ENCODE results near the gene MORN5.

Gene MORN5

DNA sequence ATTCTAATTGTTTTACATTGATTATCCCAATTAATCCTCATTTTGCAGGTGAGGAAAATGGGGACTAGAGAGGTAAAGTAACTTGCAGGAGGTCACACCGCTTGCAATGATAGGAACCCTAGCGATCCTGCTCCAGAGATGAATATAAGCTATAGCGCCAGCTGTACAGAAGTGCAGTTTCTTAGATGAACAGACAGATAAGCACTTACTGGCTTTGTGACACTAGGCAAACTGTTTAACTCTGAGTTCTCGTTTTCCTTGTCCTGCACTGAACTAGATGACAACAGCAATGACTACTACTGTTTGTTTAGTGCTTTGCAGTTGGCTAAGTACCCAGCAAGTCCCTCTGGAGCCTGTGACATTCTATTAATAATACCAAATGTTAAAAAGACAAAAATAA, 57.9 kb downstream of the MORN5 start:
- DNase-seq: no peak

DNA sequence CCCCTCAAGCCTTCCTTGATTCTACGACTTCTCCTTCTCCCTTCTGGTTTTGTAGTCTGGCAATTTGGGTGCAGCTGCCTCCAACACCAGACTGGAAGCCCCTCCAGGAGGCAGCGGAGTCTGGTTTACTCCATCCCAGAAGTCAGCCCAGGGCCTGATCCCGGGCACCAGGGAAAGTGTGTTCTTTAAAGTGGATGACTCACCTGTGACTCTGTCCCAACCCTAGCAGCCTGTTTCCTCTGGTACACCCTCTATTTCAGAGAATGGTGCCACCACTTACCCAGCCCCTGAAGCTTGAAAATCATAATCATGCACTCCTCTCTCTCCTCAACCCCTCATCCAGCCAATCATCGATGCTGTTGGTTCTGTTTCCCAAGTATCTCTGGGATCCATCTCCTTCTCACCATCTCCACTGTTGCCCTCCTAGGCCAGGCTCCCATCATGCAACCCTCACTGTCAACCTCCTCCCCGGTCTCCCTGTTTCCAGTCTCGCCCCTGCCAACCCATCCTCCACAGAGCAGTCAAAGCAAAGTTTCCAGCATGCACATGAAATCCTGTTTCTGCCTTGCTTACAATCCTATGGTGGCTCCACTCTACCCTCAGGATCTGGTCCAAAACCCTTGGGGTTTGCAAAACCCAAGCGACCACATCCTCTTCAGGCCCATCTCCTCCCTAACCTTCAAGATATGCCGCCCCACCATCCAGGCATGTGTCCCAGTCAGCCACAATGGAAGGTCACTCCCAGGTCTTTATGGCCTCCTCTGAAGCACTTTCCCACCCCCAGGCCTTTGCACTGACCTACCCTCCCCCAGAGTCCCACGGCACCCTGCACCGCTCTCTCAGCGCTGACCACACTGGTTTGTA, 58.6 kb downstream of the MORN5 start:
- DNase-seq: no peak

DNA sequence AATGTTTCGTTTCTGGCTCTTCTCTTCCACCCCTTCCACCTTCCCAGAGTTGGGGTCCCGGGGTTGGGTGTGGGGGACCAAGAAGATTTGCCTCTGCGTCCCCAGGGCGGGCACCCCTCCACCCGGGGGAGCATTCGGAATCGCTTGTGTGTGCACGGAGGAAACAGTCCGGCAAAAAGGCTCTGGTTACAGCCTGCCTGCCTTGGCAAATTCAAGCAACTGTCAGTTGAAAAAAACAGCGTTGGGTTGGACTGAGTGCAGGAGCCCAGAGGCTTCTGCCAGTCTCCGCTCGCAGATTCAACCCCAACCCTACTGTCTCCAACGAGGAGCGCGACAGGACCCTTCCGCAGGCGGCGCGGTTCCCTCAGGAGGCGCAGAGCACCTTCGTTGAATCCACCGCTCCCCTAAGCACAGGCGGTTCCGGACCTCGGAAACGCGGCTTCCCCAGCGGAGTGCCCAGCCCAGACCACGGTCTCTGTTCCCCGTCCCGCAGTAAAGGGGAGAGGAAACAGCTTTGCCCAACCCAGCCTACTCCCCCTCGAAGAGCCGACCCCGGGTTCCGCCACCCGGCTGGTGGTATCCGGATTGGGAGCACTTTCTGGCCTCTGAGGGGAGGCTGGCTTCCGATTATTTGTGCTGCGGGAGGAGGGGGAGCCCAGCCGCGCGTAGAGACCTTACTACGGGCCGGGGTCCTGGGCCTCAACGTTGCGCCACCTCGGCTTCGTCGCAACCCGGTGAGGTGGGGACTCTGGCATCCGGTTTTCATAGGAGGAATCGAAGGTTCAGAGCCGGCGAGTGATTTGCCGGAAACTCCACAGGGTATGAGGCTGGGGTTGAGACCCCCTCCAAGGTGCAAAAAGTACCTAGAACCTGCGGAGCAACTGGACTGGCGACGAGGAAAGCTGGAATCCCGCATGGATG, 59.5 kb downstream of the MORN5 start:
- peak; percentile 62 for DNase-seq

DNA sequence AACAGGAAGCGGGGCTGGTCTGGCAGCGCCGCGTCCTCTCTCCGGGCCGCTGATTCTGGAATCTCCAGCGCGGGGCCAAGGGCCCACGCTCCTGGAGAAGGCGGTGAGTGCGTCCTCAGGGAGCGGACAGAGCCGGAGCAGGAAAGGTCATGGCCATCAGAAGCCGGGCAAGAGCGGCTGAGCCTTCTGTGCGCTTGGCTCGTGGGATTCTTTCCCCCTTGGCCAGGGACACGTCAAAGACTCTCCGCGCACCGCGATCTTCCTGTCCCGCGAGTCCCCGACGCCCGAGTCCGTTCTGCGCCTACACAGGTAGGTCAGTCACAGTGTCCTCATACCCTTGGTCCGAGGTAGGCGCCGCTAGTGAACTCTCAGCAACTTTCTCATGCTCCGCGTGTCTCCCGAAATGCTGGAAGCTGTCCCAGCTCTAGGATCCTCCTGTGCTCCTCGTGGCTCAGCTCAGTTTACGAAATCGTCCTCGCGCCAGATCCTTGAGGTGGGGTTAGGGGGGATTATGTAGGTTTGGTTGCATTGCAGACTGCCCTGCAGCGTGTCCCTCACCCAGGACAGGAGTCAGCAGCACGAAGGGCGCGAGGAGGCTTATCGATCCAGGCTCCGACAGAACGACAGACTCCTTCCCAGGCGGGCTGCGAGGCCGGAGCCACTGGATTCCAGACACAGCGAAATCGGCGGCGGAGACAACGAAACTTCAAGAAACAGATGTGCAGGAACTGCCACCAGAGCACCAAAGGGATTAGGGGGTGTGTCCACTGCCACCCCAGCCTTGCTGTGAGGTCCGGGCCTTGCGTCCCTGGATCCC, 60.4 kb downstream of the MORN5 start:
- peak; percentile 66 for DNase-seq

DNA sequence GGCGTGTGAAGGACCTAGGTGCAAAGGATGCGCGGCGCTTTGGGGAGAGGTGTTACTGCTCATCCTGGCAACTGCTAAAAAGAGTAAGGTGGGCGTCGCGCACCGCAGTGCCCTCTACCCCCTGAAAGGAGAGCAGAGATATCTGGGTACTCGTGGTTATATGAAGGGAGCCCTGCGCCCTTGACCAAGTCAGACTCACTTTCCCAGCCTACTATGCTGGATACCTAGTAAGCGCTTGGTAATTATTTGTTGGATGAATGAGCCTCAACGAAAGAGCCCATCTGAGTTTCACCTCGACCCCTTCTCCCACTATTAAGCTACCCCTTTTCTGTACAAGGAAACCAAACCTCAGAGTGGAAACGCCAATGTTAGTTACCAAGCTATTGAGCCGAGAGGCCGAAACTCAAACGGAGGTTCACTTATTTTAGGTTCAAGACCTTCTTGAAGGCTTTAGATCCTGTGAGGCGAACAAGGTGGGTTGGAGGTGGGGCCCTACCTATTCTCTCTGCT, 61.0 kb downstream of the MORN5 start:
- DNase-seq: peak; percentile 40

DNA sequence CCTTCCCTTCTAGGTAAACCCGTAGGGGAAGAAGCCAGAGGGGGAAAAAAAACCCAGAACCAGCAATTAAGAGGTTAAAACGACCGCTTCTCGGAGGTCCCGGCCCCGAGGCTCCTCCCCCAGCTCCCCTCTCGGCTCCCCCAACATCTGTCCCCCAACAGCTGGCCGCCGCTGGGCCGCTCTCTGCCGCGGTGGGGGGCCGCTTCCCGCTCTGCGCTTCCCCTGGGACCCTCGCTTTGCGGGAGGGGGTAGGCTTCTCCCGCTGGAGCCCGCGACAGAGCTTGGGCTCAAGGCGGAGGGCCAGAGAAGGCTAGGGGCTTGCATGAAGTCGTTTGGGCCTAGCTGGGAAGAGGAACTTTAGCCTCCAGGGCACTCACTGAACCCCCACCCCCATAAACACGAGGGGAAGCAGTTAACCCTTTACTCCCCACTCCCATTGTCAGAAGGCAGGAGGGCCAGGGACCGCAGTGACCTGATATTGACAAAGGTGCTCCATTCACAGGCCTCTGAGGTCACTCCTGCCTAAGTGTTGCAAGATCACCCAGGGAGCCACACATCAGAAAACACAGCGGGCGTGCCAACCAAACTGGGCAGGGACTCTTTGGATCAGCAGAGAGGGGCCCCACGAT, 61.6 kb downstream of the MORN5 start:
- DNase-seq: peak; percentile 55

DNA sequence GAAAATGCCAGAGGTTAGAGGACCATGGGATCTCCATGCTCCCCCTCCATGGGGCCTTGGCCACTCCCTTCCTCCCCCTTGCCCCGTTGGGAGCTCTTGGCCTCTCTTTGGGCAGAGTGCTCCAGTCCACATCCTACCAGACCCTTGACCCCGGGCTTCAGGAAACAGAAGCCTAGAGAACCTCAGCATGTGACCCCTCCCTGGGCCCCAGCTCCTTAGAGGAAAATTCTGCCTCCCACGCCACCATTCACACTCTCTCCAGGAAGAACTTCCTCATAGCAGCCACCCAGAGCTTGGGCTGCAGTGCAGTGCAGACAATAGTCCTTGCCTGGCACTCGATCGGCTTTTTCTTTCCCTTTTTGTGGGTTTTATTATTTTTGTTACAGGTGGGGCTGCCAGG, 63.1 kb downstream of the MORN5 start:
- DNase-seq: peak; percentile 31

DNA sequence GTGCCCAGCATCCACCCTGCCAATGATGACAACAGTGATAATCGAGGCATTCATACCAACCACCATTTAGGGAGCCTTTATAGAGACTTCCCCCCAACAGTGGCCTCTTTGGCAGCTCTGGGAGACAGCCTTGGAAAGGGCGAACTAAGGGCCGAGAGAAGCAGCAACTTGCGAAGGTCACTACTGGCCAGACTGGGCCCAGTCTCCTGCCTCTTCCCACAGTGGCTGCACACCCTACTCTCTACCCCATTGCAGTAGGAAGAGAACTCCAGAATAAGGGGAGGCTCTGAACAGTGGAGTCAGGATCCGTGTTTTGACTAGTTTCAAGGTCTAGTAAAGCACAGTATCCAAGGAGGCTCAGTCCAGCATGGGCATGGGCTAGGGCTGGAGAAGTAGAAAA, 63.7 kb downstream of the MORN5 start:
- DNase-seq: peak; percentile 23

DNA sequence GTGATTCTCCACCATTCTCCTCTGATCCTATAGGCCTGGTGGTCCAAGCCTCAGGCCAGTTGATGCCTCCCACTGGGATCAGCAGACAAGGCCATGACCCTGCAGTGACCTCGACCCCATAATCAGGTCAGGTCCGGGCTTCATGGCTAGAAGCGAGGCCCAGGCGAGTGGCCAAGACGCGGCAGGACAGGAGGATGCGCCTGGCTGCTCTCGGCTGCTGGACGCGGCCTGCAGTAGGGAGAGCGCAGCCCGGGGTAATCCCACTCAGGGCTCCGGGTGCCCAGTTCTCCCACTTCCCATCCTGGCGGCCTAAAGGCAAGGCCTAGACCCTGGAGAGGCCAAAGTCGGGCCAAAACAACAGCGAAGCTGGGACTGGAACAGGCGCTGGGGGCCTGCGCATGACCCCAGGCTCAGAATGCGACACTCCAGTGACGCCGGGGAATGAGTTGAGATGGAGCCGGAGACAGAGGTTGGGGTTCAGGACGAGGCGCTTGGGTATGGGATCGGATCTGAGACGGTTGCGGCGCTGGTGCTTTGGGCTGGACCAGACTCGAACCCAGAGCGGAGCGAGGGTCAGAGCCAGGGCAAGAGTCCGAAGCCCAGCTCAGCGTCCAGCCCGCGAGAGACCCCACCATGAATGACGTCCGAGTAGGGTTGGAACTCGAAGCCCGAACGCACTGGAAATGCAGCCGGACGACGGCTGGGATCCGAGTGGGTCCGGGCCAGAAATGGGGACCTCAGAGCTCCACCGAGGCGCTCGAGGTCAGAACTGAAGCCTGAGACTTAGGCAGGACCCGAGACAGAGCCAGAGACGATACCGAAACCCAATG, 65.8 kb downstream of the MORN5 start:
- peak; percentile 43 for DNase-seq

DNA sequence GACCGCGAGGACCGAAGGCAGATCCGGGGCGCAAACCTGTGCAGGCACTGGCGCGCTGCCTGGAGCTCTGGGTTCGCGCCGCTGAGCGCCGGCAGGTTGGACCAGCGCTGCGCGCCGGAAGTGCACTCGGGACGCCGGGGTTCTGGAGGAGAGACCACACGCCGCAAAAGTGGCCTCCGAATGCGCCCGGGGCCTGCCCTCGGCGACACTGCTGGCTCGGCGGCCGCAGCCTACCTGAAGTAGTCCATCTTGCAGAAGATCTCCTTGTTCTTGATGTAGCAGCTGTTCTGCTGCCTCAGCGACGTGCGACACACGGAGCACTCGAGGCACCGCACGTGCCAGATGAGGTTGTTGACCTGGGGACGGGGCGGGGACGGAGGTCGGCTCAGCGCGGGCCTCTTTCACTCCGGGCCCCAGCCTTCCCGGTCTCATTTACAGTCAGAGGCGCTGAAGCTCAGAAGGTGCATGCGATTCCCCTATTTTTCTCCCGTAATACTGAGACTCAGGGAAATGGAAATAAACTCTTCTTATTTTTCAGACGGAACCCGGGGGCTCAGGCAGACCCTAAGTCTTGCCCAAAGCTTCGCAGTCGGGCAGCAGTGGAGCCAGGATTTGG, 66.5 kb downstream of the MORN5 start:
- peak; percentile 42 for DNase-seq

DNA sequence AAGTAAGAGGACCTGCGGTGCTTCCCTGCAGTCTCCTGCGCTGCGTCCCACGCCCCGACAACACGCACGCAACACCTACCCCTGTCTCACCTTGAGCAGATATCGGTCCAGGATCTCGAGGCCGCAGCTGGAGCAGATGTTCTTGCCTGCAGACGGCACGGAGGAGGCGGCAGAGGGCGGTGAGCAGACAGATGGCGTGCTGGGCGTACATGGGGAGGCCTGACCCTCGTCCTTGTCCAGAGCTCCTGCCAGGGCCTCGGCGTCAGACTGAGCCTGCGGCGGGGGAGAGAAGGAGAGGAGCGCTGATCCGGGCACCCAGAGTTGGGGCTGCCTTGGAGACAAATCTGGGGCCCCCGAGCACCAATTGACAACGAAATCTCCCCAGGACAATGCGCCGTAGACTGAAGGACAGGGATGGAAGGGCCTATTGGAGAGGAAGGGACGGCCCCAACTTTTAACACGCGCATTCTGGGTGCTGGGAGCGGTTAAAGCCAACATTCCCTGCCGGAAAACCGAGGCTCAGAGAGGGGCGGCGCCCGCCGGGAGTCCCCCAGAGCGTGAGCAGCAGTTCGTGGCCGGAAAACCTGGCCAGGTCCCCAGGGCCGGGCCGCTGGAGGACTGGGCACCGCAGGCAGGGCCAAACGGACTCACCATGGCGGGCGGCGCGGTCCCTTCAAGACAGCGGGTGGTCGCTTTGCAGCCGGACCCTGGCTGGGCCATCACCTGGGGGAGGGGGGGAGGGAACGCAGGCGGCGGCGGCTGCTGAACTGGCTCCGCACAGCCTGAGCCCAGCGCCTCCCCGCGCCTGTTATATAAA, 67.3 kb downstream of the MORN5 start:
- DNase-seq: peak; percentile 66

DNA sequence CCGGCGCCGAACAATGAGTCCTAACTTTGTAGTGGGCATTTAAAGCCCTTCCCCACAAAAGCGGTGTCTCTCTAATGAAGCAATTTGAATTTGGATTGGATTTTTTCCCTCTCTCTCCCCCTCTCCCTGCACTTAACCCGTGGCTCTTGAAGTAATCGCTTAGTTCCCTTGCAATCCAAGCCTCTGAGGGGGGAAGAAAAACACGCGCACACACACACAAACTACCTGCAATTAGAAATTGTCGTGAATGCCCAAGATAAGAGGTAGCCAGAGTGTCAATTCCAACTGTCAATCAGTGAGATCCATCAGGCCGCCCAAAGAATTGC, 67.8 kb downstream of the MORN5 start:
- DNase-seq: no peak

DNA sequence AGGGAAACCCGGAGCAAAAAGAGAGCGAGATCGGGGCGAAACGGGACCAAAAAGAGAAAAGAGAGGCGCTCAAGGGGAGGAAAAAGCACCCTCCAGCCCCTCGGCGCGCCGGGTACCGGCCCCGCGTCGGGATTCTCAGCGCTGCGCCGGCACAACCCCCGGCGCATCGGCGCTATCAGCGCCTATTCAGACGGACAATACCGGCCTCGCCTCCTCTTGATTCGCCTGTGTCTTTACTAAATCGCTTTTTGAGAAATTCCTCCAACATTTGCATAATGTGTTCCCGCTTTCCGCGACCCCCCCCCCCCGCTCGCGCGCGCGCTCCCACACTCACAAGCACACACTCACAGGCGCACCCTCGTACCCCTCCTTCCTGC, 68.5 kb downstream of the MORN5 start:
- DNase-seq: peak; percentile 50

DNA sequence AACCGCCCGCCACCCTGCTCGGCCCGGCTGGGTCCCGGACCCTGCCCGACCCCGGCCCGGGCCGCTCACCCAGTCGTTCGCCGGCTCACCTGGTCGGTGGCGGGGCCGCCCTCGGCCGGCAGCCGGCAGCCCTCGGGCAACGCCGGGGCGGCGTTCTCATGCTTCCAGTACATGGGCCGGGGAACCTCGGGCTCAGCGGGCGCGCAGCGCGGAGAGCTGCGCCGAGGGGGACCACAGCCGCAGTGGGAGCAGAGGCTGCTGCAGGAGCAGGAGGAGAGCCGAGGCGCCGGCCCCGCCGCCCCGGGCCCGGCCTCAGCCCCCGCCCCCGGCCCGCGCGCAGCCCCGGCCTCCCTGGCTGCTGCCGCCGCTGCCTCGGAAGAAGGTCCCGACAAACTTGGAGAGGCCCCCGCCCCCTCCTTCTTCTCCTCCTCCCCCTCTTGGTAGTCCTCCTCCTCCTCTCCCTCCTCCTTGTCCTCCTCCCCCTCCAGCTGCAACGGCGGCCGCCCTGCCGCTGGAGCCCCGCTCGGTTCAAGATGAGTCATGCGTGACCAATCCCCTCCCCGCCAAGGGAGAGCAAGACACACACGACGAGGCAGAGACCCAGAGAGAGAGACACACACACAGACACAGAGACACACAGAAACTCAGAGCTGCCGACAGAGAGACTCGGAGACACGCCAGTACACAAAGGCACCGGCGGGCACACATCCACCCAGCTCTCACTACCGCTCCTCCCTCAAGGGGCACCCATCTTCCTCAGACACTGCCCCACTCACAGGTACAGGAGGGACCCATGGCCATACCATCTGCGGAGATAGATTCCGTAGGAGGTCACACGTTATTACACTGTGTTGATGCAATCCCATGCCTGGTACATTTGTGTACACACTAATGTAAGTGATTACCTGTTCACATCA, 69.1 kb downstream of the MORN5 start, which contains the start of gene LHX6:
TSS of gene LHX6 (minus strand) at position 390 of the 917 bp plus-strand sequence. CDS start at position 173, 217 bp downstream.
- peak; percentile 86 for DNase-seq

DNA sequence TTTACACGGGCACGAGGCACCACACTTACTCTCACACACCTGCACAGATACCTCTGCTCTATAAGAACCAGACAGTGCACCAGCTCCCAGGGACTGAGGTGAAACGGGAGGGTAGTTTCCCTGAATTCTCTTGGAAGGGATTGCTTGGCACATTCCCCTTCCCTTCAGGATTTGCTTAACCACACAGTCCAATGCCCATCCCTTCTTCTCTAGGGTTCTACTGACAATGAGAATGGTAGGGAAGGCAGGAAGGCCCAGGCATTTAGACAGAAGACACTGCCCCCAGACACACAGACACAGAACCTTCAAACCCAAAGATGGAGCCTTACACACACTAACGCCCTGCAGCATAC, 69.8 kb downstream of the MORN5 start:
- DNase-seq: peak; percentile 43

DNA sequence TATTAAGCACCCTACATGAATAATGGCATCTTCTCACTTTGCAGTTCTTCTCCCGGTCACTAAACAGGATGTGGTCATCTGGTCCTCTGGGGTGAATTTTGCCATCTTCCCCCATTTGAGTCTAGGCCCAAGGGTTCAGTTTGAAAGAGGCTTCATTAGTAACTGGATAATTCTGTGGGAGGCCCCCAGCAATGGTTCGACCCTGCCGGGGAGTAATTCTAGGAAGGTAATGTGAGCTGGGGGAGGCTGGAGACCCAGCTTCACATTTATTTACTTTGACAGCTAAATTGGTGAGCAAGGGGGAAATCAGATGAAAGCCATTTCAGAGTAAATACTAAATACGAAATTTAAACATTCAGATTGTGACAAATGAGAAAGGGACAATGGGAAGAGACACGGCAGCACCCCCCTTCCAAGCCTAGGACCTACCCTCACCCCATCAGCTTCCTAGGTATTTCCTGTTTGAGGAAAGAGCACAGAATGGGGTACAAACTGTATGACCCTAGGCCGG, 73.1 kb downstream of the MORN5 start:
- no peak for DNase-seq

DNA sequence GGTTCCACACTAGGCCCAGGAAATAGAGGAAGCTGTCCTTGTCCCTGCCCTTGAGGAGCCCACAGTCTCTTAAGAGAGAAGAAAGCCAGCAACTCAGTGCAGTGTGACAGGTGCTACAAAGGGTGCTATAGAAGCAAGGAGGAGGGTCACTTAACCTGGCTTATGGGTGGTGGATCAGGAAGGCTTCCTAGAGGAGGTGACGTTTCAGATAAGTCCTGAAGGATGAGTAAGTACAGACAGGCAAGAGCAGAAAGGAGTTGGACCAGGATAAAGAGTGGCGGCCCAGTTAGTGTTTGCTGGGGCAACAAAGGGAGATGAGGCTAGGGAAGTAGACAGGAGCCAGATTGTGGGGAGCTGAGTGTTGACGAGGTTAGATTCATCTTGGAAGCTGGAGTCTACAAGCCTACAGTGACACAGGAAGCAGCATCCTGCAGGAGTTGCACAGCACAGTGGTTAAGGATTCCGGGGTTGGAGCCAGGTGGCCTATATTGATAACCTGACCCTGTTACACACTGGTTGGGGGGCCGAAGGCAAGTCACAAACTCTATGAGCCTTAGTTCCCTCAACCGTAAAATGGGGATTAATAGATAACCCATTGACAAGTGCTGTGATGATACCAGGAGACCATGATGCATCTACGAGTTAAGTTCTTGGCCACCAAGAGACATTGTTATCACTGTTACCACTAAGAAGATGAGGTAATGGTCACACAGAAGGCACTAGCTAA, 74.5 kb downstream of the MORN5 start:
- peak; percentile 38 for DNase-seq

DNA sequence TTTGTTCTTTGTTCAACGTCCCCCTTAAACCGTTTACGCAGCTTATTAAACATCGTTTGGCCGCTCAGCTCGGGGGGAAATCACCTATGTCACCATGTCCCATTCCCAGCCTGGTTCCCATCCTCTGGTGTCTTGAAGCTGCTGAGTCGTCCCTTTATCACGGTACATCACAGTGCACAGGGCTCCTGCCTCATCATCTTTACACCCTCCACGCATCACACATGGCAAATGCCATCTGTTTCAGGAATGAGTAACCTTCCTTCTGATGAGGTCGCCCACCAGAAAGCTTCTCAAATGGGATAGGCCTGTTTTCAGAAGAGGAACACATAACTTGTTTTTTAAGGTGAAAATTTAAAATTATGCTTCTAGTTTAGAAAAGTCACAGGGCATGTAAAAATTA, 77.0 kb downstream of the MORN5 start:
- DNase-seq: peak; percentile 55

All from islet precursor cell (in vitro differentiated cells).